GM23338 (cell line): ENCODE measurements around the gene VEGFB.

ENCODE experiments used
- CREB1 ChIP-seq: fragments of 250-450 bp; sonication (Bioruptor Pico); IDR thresholded peaks from 2 replicates; pipeline ENCODE4 v1.5.0; 2020; ENCODE audit warnings: low read depth, mild to moderate bottlenecking, moderate library complexity
- ETS1 ChIP-seq: IDR thresholded peaks from 2 replicates; pipeline ENCODE4 v1.6.1; 2016; ENCODE audit warnings: antibody characterized with exemption
- EZH2 ChIP-seq: fragments of 200-600 bp; sonication (generic); IDR thresholded peaks from one replicate; pipeline ENCODE4 v1.8.0; 2017; ENCODE audit warnings: antibody characterized with exemption, mild to moderate bottlenecking, low read depth; ENCODE audit not compliant: unreplicated experiment
- EZH2phosphoT487 ChIP-seq: fragments of 200-600 bp; sonication (generic); IDR thresholded peaks from one replicate; pipeline ENCODE4 v1.8.1; 2018; ENCODE audit warnings: antibody characterized with exemption; ENCODE audit not compliant: unreplicated experiment
- JUNB ChIP-seq: IDR thresholded peaks from one replicate; pipeline ENCODE4 v1.6.1; 2016; ENCODE audit warnings: antibody characterized with exemption; ENCODE audit not compliant: unreplicated experiment
- NANOG ChIP-seq: IDR thresholded peaks from 2 replicates; pipeline ENCODE4 v1.6.1; 2016; ENCODE audit warnings: antibody characterized with exemption, borderline replicate concordance
- POLR2AphosphoS5 ChIP-seq: IDR thresholded peaks from 2 replicates; pipeline ENCODE4 v1.6.1; 2016; ENCODE audit warnings: antibody characterized with exemption, low read depth
- REST ChIP-seq: IDR thresholded peaks from one replicate; pipeline ENCODE4 v1.6.1; 2018; ENCODE audit warnings: antibody characterized with exemption; ENCODE audit not compliant: unreplicated experiment
- STAT1 ChIP-seq: IDR thresholded peaks from one replicate; pipeline ENCODE4 v1.6.1; 2016; ENCODE audit warnings: antibody characterized with exemption; ENCODE audit not compliant: unreplicated experiment
- ZNF114 ChIP-seq: fragments of 250-450 bp; sonication (Bioruptor Pico); IDR thresholded peaks from 2 replicates; pipeline ENCODE4 v1.5.0; 2020; ENCODE audit warnings: mild to moderate bottlenecking, moderate library complexity
- ZNF331 ChIP-seq: fragments of 250-450 bp; sonication (Bioruptor Pico); IDR thresholded peaks from 2 replicates; pipeline ENCODE4 v1.5.0; 2020; ENCODE audit warnings: low read depth, mild to moderate bottlenecking, moderate library complexity
- TF ChIP-seq, protein P1 (sequence below), 2 experiments: fragments of 200-600 bp in 1 of 2; sonication (generic) in 1 of 2; conservative IDR thresholded peaks; 2 replicates each; pipeline versions ENCODE4 v1.5.1 to v1.6.1; 2016 to 2017; ENCODE audit warnings: antibody characterized with exemption in 2 of 2, low read depth in 2 of 2, mild to moderate bottlenecking in 2 of 2, moderate library complexity in 1 of 2

- TF ChIP-seq, protein P1, sequence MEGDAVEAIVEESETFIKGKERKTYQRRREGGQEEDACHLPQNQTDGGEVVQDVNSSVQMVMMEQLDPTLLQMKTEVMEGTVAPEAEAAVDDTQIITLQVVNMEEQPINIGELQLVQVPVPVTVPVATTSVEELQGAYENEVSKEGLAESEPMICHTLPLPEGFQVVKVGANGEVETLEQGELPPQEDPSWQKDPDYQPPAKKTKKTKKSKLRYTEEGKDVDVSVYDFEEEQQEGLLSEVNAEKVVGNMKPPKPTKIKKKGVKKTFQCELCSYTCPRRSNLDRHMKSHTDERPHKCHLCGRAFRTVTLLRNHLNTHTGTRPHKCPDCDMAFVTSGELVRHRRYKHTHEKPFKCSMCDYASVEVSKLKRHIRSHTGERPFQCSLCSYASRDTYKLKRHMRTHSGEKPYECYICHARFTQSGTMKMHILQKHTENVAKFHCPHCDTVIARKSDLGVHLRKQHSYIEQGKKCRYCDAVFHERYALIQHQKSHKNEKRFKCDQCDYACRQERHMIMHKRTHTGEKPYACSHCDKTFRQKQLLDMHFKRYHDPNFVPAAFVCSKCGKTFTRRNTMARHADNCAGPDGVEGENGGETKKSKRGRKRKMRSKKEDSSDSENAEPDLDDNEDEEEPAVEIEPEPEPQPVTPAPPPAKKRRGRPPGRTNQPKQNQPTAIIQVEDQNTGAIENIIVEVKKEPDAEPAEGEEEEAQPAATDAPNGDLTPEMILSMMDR (conservative IDR thresholded peaks at IDR 0.05; ENCODE audit: low read depth in 2 of 2) = no peak
- TF ChIP-seq ZNF331 (no peak), STAT1 (no peak), EZH2 (no peak), POLR2AphosphoS5 (no peak), EZH2phosphoT487 (no peak), CREB1 (CRISPR knock-in tag) (no peak), JUNB (no peak), REST (no peak), ZNF114 (CRISPR knock-in tag) (no peak), ETS1 (no peak), NANOG (no peak)
Measured at GRCh38 chr11:64258356-64258755, 24.0 kb downstream of the VEGFB start.
